Measurements from ENCODE around the gene RXRB.

Gene RXRB

GRCh38 chr6:33169291-33170175 is 30.9 kb downstream of the RXRB start:
- Histone ChIP-seq H3K9me3 (ENCODE audit: insufficient read depth, low read length) (no peaks in the 10 kb centered on the region), H3K9ac (ENCODE audit: insufficient read length, low read depth) (no peak overlapping the region), H3K4me1 (ENCODE audit: insufficient read depth, insufficient read length) (no peaks in the 10 kb centered on the region), H3K27me3 (ENCODE audit: insufficient read depth, insufficient read length) (no peaks in the 10 kb centered on the region), H3K36me3 (ENCODE audit: insufficient read depth, insufficient read length, low read length) (no peaks in the 10 kb centered on the region), H3K4me3 (ENCODE audit: insufficient read length, low read depth) (no peak overlapping the region)
- TF ChIP-seq ZNF274 (IDR thresholded peaks at IDR 0.05; ENCODE audit: low read depth, low read length) (no peak), YY1 (IDR thresholded peaks at IDR 0.05; ENCODE audit: insufficient read depth, insufficient read length) (no peak), SUZ12 (IDR thresholded peaks at IDR 0.05; ENCODE audit: extremely low read depth, insufficient read depth, insufficient read length) (no peak)
- DNase-seq (ENCODE audit: low read depth, low spot score), result no peak

GRCh38 chr6:33168639-33169038 is 31.8 kb downstream of the RXRB start:
- TF ChIP-seq SUZ12 (IDR thresholded peaks at IDR 0.05; ENCODE audit: extremely low read depth, insufficient read depth, insufficient read length) (no peak), ZNF274 (IDR thresholded peaks at IDR 0.05; ENCODE audit: low read depth, low read length) (no peak), YY1 (IDR thresholded peaks at IDR 0.05; ENCODE audit: insufficient read depth, insufficient read length) (no peak)

GRCh38 chr6:33168284-33168601 is 32.2 kb downstream of the RXRB start:
- Histone ChIP-seq H3K27me3 (ENCODE audit: insufficient read depth, insufficient read length) (no peaks in the 10 kb centered on the region), H3K4me1 (ENCODE audit: insufficient read depth, insufficient read length) (no peaks in the 10 kb centered on the region), H3K9me3 (ENCODE audit: insufficient read depth, low read length) (no peaks in the 10 kb centered on the region), H3K4me3 (ENCODE audit: insufficient read length, low read depth) (no peak overlapping the region), H3K36me3 (ENCODE audit: insufficient read depth, insufficient read length, low read length) (no peaks in the 10 kb centered on the region), H3K9ac (ENCODE audit: insufficient read length, low read depth) (no peak overlapping the region)
- TF ChIP-seq YY1 (IDR thresholded peaks at IDR 0.05; ENCODE audit: insufficient read depth, insufficient read length) (no peak), SUZ12 (IDR thresholded peaks at IDR 0.05; ENCODE audit: extremely low read depth, insufficient read depth, insufficient read length) (no peak), ZNF274 (IDR thresholded peaks at IDR 0.05; ENCODE audit: low read depth, low read length) (no peak)
- DNase-seq (ENCODE audit: low read depth, low spot score), result no peak

More at GRCh38 chr6:33168639-33169038, 31.8 kb downstream of the RXRB start:
- Histone ChIP-seq H3K27me3 (ENCODE audit: insufficient read depth, insufficient read length) (no peaks in the 10 kb centered on the region), H3K9me3 (ENCODE audit: insufficient read depth, low read length) (no peaks in the 10 kb centered on the region), H3K9ac (ENCODE audit: insufficient read length, low read depth) (no peak overlapping the region), H3K36me3 (ENCODE audit: insufficient read depth, insufficient read length, low read length) (no peaks in the 10 kb centered on the region), H3K4me3 (ENCODE audit: insufficient read length, low read depth) (no peak overlapping the region), H3K4me1 (ENCODE audit: insufficient read depth, insufficient read length) (no peaks in the 10 kb centered on the region)
- DNase-seq (ENCODE audit: low read depth, low spot score), result no peak

GRCh38 chr6:33167374-33168283 is 32.8 kb downstream of the RXRB start:
- no peaks in the 10 kb centered on the region for H3K9me3 ChIP-seq (ENCODE audit: insufficient read depth, low read length)
- H3K4me3 ChIP-seq (ENCODE audit: insufficient read length, low read depth), result no peak overlapping the region
- no peak overlapping the region for H3K9ac ChIP-seq (ENCODE audit: insufficient read length, low read depth)
- H3K4me1 ChIP-seq (ENCODE audit: insufficient read depth, insufficient read length), result no peaks in the 10 kb centered on the region
- H3K27me3 ChIP-seq (ENCODE audit: insufficient read depth, insufficient read length), result no peaks in the 10 kb centered on the region
- DNase-seq (ENCODE audit: low read depth, low spot score), result no peak
- TF ChIP-seq YY1 (IDR thresholded peaks at IDR 0.05; ENCODE audit: insufficient read depth, insufficient read length), result no peak
- TF ChIP-seq ZNF274 (IDR thresholded peaks at IDR 0.05; ENCODE audit: low read depth, low read length), result no peak
- no peak for TF ChIP-seq SUZ12 (IDR thresholded peaks at IDR 0.05; ENCODE audit: extremely low read depth, insufficient read depth, insufficient read length)
- no peaks in the 10 kb centered on the region for H3K36me3 ChIP-seq (ENCODE audit: insufficient read depth, insufficient read length, low read length)

- DNase-seq (ENCODE audit: low read depth, low spot score), result no peak
- Histone ChIP-seq H3K4me3 (ENCODE audit: insufficient read length, low read depth) (no peak overlapping the region), H3K9ac (ENCODE audit: insufficient read length, low read depth) (no peak overlapping the region), H3K9me3 (ENCODE audit: insufficient read depth, low read length) (no peaks in the 10 kb centered on the region), H3K4me1 (ENCODE audit: insufficient read depth, insufficient read length) (peaks cover 2% of the 10 kb centered on the region), H3K36me3 (ENCODE audit: insufficient read depth, insufficient read length, low read length) (no peaks in the 10 kb centered on the region), H3K27me3 (ENCODE audit: insufficient read depth, insufficient read length) (peaks cover 7% of the 10 kb centered on the region)
- TF ChIP-seq ZNF274 (IDR thresholded peaks at IDR 0.05; ENCODE audit: low read depth, low read length) (no peak), SUZ12 (IDR thresholded peaks at IDR 0.05; ENCODE audit: extremely low read depth, insufficient read depth, insufficient read length) (no peak), YY1 (IDR thresholded peaks at IDR 0.05; ENCODE audit: insufficient read depth, insufficient read length) (no peak)
Observed at GRCh38 chr6:33166811-33167210, 33.7 kb downstream of the RXRB start.

- no peaks in the 10 kb centered on the region for H3K9me3 ChIP-seq (ENCODE audit: insufficient read depth, low read length)
Observed at GRCh38 chr6:33166363-33166762, 34.1 kb downstream of the RXRB start.

More at GRCh38 chr6:33166363-33166762, 34.1 kb downstream of the RXRB start:
- H3K27me3 ChIP-seq (ENCODE audit: insufficient read depth, insufficient read length), result peaks cover 8% of the 10 kb centered on the region
- no peak overlapping the region for H3K4me3 ChIP-seq (ENCODE audit: insufficient read length, low read depth)
- H3K9ac ChIP-seq (ENCODE audit: insufficient read length, low read depth), result no peak overlapping the region
- TF ChIP-seq ZNF274 (IDR thresholded peaks at IDR 0.05; ENCODE audit: low read depth, low read length) (no peak), SUZ12 (IDR thresholded peaks at IDR 0.05; ENCODE audit: extremely low read depth, insufficient read depth, insufficient read length) (no peak), YY1 (IDR thresholded peaks at IDR 0.05; ENCODE audit: insufficient read depth, insufficient read length) (no peak)
- no peak for DNase-seq (ENCODE audit: low read depth, low spot score)
- H3K4me1 ChIP-seq (ENCODE audit: insufficient read depth, insufficient read length), result peaks cover 2% of the 10 kb centered on the region
- H3K36me3 ChIP-seq (ENCODE audit: insufficient read depth, insufficient read length, low read length), result no peaks in the 10 kb centered on the region

Measured in NT2/D1 (cell line).